Osteoblast (primary cell): ENCODE results near the gene MSANTD3. TPM values are rescaled to one million over a fixed set of nuclear protein-coding genes. Genes with fewer than 3 reads are reported as not detected.
A peak's percentile ranks its signal among the peaks of the same experiment; 100 is the strongest.

Experiments used
- DNase-seq: peaks from one replicate; pipeline ENCODE4 v3.0.0; 2011; ENCODE audit warnings: low spot score, mixed read lengths; ENCODE audit not compliant: insufficient read length; ENCODE audit errors: missing footprints
- H2AFZ ChIP-seq: 2 replicates; pipeline ENCODE4 v1.6.0; 2011; ENCODE audit warnings: mild to moderate bottlenecking, low read length
- H3K27ac ChIP-seq: 2 replicates; pipeline ENCODE4 v1.5.1; 2011; ENCODE audit warnings: mild to moderate bottlenecking, low read depth, low read length, moderate library complexity
- H3K27me3 ChIP-seq: 2 replicates; pipeline ENCODE4 v1.6.0; 2012; ENCODE audit warnings: mild to moderate bottlenecking, control low read depth, inconsistent platforms, low read length, moderate library complexity; ENCODE audit not compliant: insufficient read depth
- H3K36me3 ChIP-seq: 2 replicates; pipeline ENCODE4 v1.5.1; 2011; ENCODE audit warnings: mild to moderate bottlenecking, low read length, control low read depth, moderate library complexity; ENCODE audit not compliant: insufficient read depth
- H3K4me1 ChIP-seq: 2 replicates; pipeline ENCODE4 v1.5.1; 2011; ENCODE audit warnings: mild to moderate bottlenecking, low read length, control low read depth, moderate library complexity; ENCODE audit not compliant: insufficient read depth
- H3K4me2 ChIP-seq: 2 replicates; pipeline ENCODE4 v1.6.0; 2011; ENCODE audit warnings: mild to moderate bottlenecking, low read length; ENCODE audit not compliant: insufficient read depth
- H3K4me3 ChIP-seq: fragments of 200-600 bp; sonication (generic); 3 replicates; pipeline ENCODE4 v1.5.1; 2012; ENCODE audit warnings: mild to moderate bottlenecking, low read length, inconsistent platforms; ENCODE audit not compliant: insufficient read depth
- H3K79me2 ChIP-seq: 2 replicates; pipeline ENCODE4 v1.6.0; 2012; ENCODE audit warnings: mild to moderate bottlenecking, low read length, control low read depth, inconsistent platforms; ENCODE audit not compliant: insufficient read depth
- H3K9me3 ChIP-seq: 2 replicates; pipeline ENCODE4 v1.5.1; 2011; ENCODE audit warnings: low read depth, low read length, control low read depth
- H4K20me1 ChIP-seq: 2 replicates; pipeline ENCODE4 v1.6.0; 2012; ENCODE audit warnings: mild to moderate bottlenecking, low read length, control low read depth; ENCODE audit not compliant: insufficient read depth
- CTCF ChIP-seq: IDR thresholded peaks from 2 replicates; pipeline ENCODE4 v1.5.1; 2011; ENCODE audit warnings: mild to moderate bottlenecking, low read depth, low read length, moderate library complexity; ENCODE audit errors: extremely low read depth
- total RNA-seq: library from RNA; depleted of rRNA; stranded (reverse); fragments of >200 nt; gene quantifications from 2 replicates; pipeline ENCODE4 v1.2.3, GENCODE V29; 2012

MSANTD3 gene
- total RNA-seq, 1 donor: 67.3 TPM

GRCh38 chr9:100394816-100395215 is 32.1 kb upstream of the MSANTD3 start:
- Histone ChIP-seq H4K20me1 (no peaks in the 10 kb centered on the region), H3K27me3 (no peaks in the 10 kb centered on the region), H3K36me3 (no peaks in the 10 kb centered on the region), H3K27ac (no peak overlapping the region), H3K4me1 (no peaks in the 10 kb centered on the region), H3K4me2 (no peak overlapping the region), H2AFZ (peak overlapping the region; percentile 60), H3K9me3 (no peaks in the 10 kb centered on the region), H3K4me3 (no peak overlapping the region), H3K79me2 (no peaks in the 10 kb centered on the region)
- peak; percentile 45 for DNase-seq
- no peak for TF ChIP-seq CTCF

- TF ChIP-seq CTCF: no peak
- no peak overlapping the region for H3K27ac ChIP-seq
- no peak overlapping the region for H3K4me2 ChIP-seq
- no peaks in the 10 kb centered on the region for H4K20me1 ChIP-seq
- no peaks in the 10 kb centered on the region for H3K9me3 ChIP-seq
- H3K79me2 ChIP-seq: no peaks in the 10 kb centered on the region
- H3K27me3 ChIP-seq: no peaks in the 10 kb centered on the region
- H2AFZ ChIP-seq: no peak overlapping the region
- no peak for DNase-seq
- no peaks in the 10 kb centered on the region for H3K36me3 ChIP-seq
- no peaks in the 10 kb centered on the region for H3K4me1 ChIP-seq
- H3K4me3 ChIP-seq: no peak overlapping the region
These were observed 30.2 kb upstream of the MSANTD3 start for GRCh38 chr9:100396769-100397168.

- no peak overlapping the region for H3K27ac ChIP-seq
- TF ChIP-seq CTCF: no peak
- no peaks in the 10 kb centered on the region for H3K79me2 ChIP-seq
- no peaks in the 10 kb centered on the region for H3K27me3 ChIP-seq
- DNase-seq: no peak
- H4K20me1 ChIP-seq: no peaks in the 10 kb centered on the region
- H2AFZ ChIP-seq: no peak overlapping the region
- H3K4me1 ChIP-seq: no peaks in the 10 kb centered on the region
- no peak overlapping the region for H3K4me2 ChIP-seq
- H3K9me3 ChIP-seq: no peaks in the 10 kb centered on the region
- no peaks in the 10 kb centered on the region for H3K36me3 ChIP-seq
- no peak overlapping the region for H3K4me3 ChIP-seq
These were observed 29.2 kb upstream of the MSANTD3 start for GRCh38 chr9:100397529-100398266.

- DNase-seq: no peak
- Histone ChIP-seq H3K27ac (no peak overlapping the region), H3K36me3 (no peaks in the 10 kb centered on the region), H3K27me3 (no peaks in the 10 kb centered on the region), H2AFZ (no peak overlapping the region), H3K4me3 (no peak overlapping the region), H3K4me2 (no peak overlapping the region), H3K4me1 (no peaks in the 10 kb centered on the region), H3K79me2 (no peaks in the 10 kb centered on the region), H4K20me1 (no peaks in the 10 kb centered on the region), H3K9me3 (no peaks in the 10 kb centered on the region)
- TF ChIP-seq CTCF: no peak
These were observed 25.9 kb upstream of the MSANTD3 start for GRCh38 chr9:100401042-100401441.
